H9 (cell line): ENCODE measurements around the gene GPD1L. TPM values are rescaled to one million over a fixed set of nuclear protein-coding genes. Genes with fewer than 3 reads are reported as not detected.

Experiments used
- DNase-seq: peaks from one replicate; pipeline ENCODE4 v3.0.0-alpha.2; 2017
- H2AFZ ChIP-seq: one replicate; pipeline ENCODE4 v1.6.1; 2013; ENCODE audit warnings: mild to moderate bottlenecking, low read length, control low read depth, moderate library complexity
- H2AK5ac ChIP-seq: 2 replicates; pipeline ENCODE4 v1.6.1; 2013; ENCODE audit warnings: low read length, control low read depth, mixed read lengths; ENCODE audit not compliant: insufficient read length
- H2BK120ac ChIP-seq: one replicate; pipeline ENCODE4 v1.6.1; 2013; ENCODE audit warnings: low read depth, mild to moderate bottlenecking, low read length, control low read depth, inconsistent platforms; ENCODE audit not compliant: poor library complexity, severe bottlenecking
- H2BK12ac ChIP-seq: 2 replicates; pipeline ENCODE4 v1.6.1; 2013; ENCODE audit warnings: low read length, control low read depth, mixed read lengths, low read depth; ENCODE audit not compliant: insufficient read length
- H2BK15ac ChIP-seq: 2 replicates; pipeline ENCODE4 v1.6.1; 2013; ENCODE audit warnings: low read depth, low read length, control low read depth
- H2BK20ac ChIP-seq: one replicate; pipeline ENCODE4 v1.6.1; 2013; ENCODE audit warnings: low read depth, mild to moderate bottlenecking, low read length, control low read depth, inconsistent platforms; ENCODE audit not compliant: poor library complexity, severe bottlenecking
- H2BK5ac ChIP-seq: 2 replicates; pipeline ENCODE4 v1.6.1; 2013; ENCODE audit warnings: low read length, control low read depth, mixed read lengths; ENCODE audit not compliant: insufficient read length
- H3K14ac ChIP-seq: 2 replicates; pipeline ENCODE4 v1.6.1; 2013; ENCODE audit warnings: low read length, control low read depth; ENCODE audit not compliant: insufficient read depth
- H3K18ac ChIP-seq: 2 replicates; pipeline ENCODE4 v1.6.1; 2013; ENCODE audit warnings: low read depth, mild to moderate bottlenecking, mixed read lengths, low read length, control low read depth; ENCODE audit not compliant: insufficient read length
- H3K23ac ChIP-seq: 2 replicates; pipeline ENCODE4 v1.6.1; 2013; ENCODE audit warnings: low read length, control low read depth, mixed read lengths, low read depth; ENCODE audit not compliant: insufficient read length
- H3K23me2 ChIP-seq: 2 replicates; pipeline ENCODE4 v1.6.1; 2013; ENCODE audit warnings: low read depth, mild to moderate bottlenecking, mixed read lengths, low read length, control low read depth; ENCODE audit not compliant: insufficient read length, poor library complexity, severe bottlenecking
- H3K27ac ChIP-seq: 2 replicates; pipeline ENCODE4 v1.5.1; 2013; ENCODE audit warnings: low read length, control low read depth, mixed read lengths, low read depth; ENCODE audit not compliant: insufficient read length
- H3K27me3 ChIP-seq: 2 replicates; pipeline ENCODE4 v1.6.1; 2013; ENCODE audit warnings: low read length, control low read depth, inconsistent platforms; ENCODE audit not compliant: insufficient read depth
- H3K4ac ChIP-seq: 2 replicates; pipeline ENCODE4 v1.6.1; 2013; ENCODE audit warnings: low read depth, mild to moderate bottlenecking, control low read depth, inconsistent platforms, low read length, moderate library complexity
- H3K4me1 ChIP-seq: 2 replicates; pipeline ENCODE4 v1.6.1; 2013; ENCODE audit warnings: low read length, control low read depth, inconsistent platforms; ENCODE audit not compliant: insufficient read depth
- H3K4me2 ChIP-seq: 2 replicates; pipeline ENCODE4 v1.6.1; 2013; ENCODE audit warnings: low read length, control low read depth, mixed read lengths; ENCODE audit not compliant: insufficient read length, insufficient read depth
- H3K56ac ChIP-seq: 2 replicates; pipeline ENCODE4 v1.6.1; 2013; ENCODE audit warnings: low read depth, mild to moderate bottlenecking, mixed read lengths, low read length, control low read depth; ENCODE audit not compliant: insufficient read length
- H3K79me1 ChIP-seq: 2 replicates; pipeline ENCODE4 v1.6.1; 2013; ENCODE audit warnings: low read depth, mild to moderate bottlenecking, moderate library complexity, low read length, control low read depth, inconsistent platforms; ENCODE audit not compliant: insufficient read depth, poor library complexity, severe bottlenecking
- H3K79me2 ChIP-seq: 2 replicates; pipeline ENCODE4 v1.6.1; 2013; ENCODE audit warnings: low read length, control low read depth, inconsistent platforms; ENCODE audit not compliant: insufficient read depth
- H3K9ac ChIP-seq: 2 replicates; pipeline ENCODE4 v1.6.1; 2013; ENCODE audit warnings: low read length, control low read depth, mixed read lengths; ENCODE audit not compliant: insufficient read length; ENCODE audit errors: extremely low read depth
- H3K9me3 ChIP-seq: one replicate; pipeline ENCODE4 v1.6.1; 2013; ENCODE audit warnings: low read depth, low read length, inconsistent platforms; ENCODE audit not compliant: control insufficient read depth
- H3T11ph ChIP-seq: one replicate; pipeline ENCODE4 v1.6.1; 2013; ENCODE audit warnings: mild to moderate bottlenecking, low read length, control low read depth, inconsistent platforms
- H4K20me1 ChIP-seq: one replicate; pipeline ENCODE4 v1.6.1; 2013; ENCODE audit not compliant: control insufficient read depth, insufficient read length, insufficient read depth
- H4K5ac ChIP-seq: 2 replicates; pipeline ENCODE4 v1.6.1; 2013; ENCODE audit warnings: low read depth, mild to moderate bottlenecking, mixed read lengths, low read length, control low read depth; ENCODE audit not compliant: insufficient read length
- H4K8ac ChIP-seq: replicated peaks from 2 replicates; pipeline ENCODE4 v1.6.1; 2013; ENCODE audit warnings: low read length, control low read depth, mixed read lengths, low read depth; ENCODE audit not compliant: insufficient read length
- H4K91ac ChIP-seq: 2 replicates; pipeline ENCODE4 v1.6.1; 2013; ENCODE audit warnings: low read depth, mild to moderate bottlenecking, moderate library complexity, mixed read lengths, low read length, control low read depth; ENCODE audit not compliant: insufficient read length
- H3K27ac Mint-ChIP-seq, 3 experiments: 2 replicates in 2 of 3; 3 replicates in 1 of 3; pipeline ENCODE4 v1.8.0; 2020 to 2021; ENCODE audit warnings: mixed read lengths in 3 of 3, mild to moderate bottlenecking in 1 of 3, moderate library complexity in 1 of 3
- H3K27me3 Mint-ChIP-seq: 2 replicates; pipeline ENCODE4 v1.8.0; 2021; ENCODE audit warnings: low read depth, mild to moderate bottlenecking, moderate library complexity, mixed read lengths
- H3K36me3 Mint-ChIP-seq, 3 experiments: 2 replicates in 2 of 3; 3 replicates in 1 of 3; pipeline ENCODE4 v1.8.0; 2020 to 2021; ENCODE audit warnings: low read depth in 3 of 3, mixed read lengths in 3 of 3; ENCODE audit not compliant: insufficient read depth in 1 of 3
- H3K4me1 Mint-ChIP-seq, 2 experiments: 2 replicates each; pipeline ENCODE4 v1.8.0; 2020; ENCODE audit warnings: mixed read lengths in 2 of 2
- H3K4me3 Mint-ChIP-seq, 2 experiments: 2 replicates in 1 of 2; 3 replicates in 1 of 2; pipeline ENCODE4 v1.8.0; 2020 to 2021; ENCODE audit warnings: mild to moderate bottlenecking in 2 of 2, mixed read lengths in 2 of 2, moderate library complexity in 1 of 2
- H3K9me3 Mint-ChIP-seq, 2 experiments: 2 replicates in 1 of 2; 3 replicates in 1 of 2; pipeline ENCODE4 v1.8.0; 2020; ENCODE audit warnings: mild to moderate bottlenecking in 2 of 2, mixed read lengths in 2 of 2, moderate library complexity in 1 of 2
- CTCF ChIP-seq: fragments of 200-600 bp; sonication (generic); conservative IDR thresholded peaks from 3 replicates; pipeline ENCODE4 v1.8.0; 2021; ENCODE audit warnings: antibody characterized with exemption, mild to moderate bottlenecking
- WGBS: extraction: QIAGEN DNeasy Blood & Tissue Kit; methylation state at CpG from one replicate; pipeline ENCODE4 v1.1.7; 2013; ENCODE audit warnings: missing lambda C conversion rate, low lambda C conversion rate, mixed read lengths; ENCODE audit not compliant: insufficient read length; ENCODE audit errors: extremely low coverage; 5-methylcytosine and 5-hydroxymethylcytosine counted together
- total RNA-seq: library from RNA; stranded (reverse); gene quantifications from 2 replicates; pipeline ENCODE4 v1.2.1, GENCODE V29; 2021

The GPD1L gene
- total RNA-seq, 1 experiment from 2014 or later: 3.7 TPM

- Mint-ChIP-seq H3K4me3 (no peak overlapping the region), H3K4me1 (peaks cover 0 to 3% of the 10 kb centered on the region in 2 experiments; a peak in 1 of 4 replicates), H3K36me3 (no peaks in the 10 kb centered on the region), H3K27me3 (no peaks in the 10 kb centered on the region), H3K9me3 (no peaks in the 10 kb centered on the region; a peak in 1 of 5 replicates), H3K27ac (no peak overlapping the region)
- H2BK12ac ChIP-seq: no peak overlapping the region
- no peak overlapping the region for H2BK15ac ChIP-seq
- no peak for TF ChIP-seq CTCF
- H3K4ac ChIP-seq: no peak overlapping the region
- H3K27ac ChIP-seq: no peak overlapping the region
- no peaks in the 10 kb centered on the region for H3K79me1 ChIP-seq
- no peaks in the 10 kb centered on the region for H3K9me3 ChIP-seq
- no peak overlapping the region for H3K56ac ChIP-seq
- H2BK20ac ChIP-seq: no peak overlapping the region
- DNase-seq: no peak
- no peak overlapping the region for H4K91ac ChIP-seq
- no peak overlapping the region for H4K8ac ChIP-seq
- no peaks in the 10 kb centered on the region for H3K27me3 ChIP-seq
- H2AK5ac ChIP-seq: no peak overlapping the region
- H4K5ac ChIP-seq: no peak overlapping the region
- no peak overlapping the region for H3K23ac ChIP-seq
- no peaks in the 10 kb centered on the region for H4K20me1 ChIP-seq
- no peak overlapping the region for H3K14ac ChIP-seq
- no peaks in the 10 kb centered on the region for H3K4me1 ChIP-seq
- H3K4me2 ChIP-seq: no peak overlapping the region
- no peaks in the 10 kb centered on the region for H3K79me2 ChIP-seq
- WGBS: no CpG with 5 or more reads among the region's 2 CpGs
- no peak overlapping the region for H2BK5ac ChIP-seq
- no peaks in the 10 kb centered on the region for H3K23me2 ChIP-seq
- H3T11ph ChIP-seq: no peak overlapping the region
- H2AFZ ChIP-seq: no peak overlapping the region
- no peak overlapping the region for H2BK120ac ChIP-seq
- H3K18ac ChIP-seq: no peak overlapping the region
- no peak overlapping the region for H3K9ac ChIP-seq
Observed at GRCh38 chr3:32128936-32129335, 22.5 kb downstream of the GPD1L start.
